Psoas muscle (tissue), 8 donors: ENCODE results near the gene IL1RAPL1. TPM values are rescaled to one million over a fixed set of nuclear protein-coding genes. Genes with fewer than 3 reads are reported as not detected.

Experiments
- ATAC-seq, 4 donors: fragments of 200-7000 bp; cut with Tn5 transposase; one replicate each; pipeline ENCODE4 v1.9.1; 2020; ENCODE audit warnings: moderate library complexity in 3 of 4, mild to moderate bottlenecking in 2 of 4
- DNase-seq, 2 donors: peaks; one replicate each; pipeline ENCODE4 v3.0.0-alpha.2; 2020
- H3K27ac ChIP-seq: fragments of 200-600 bp; one replicate; pipeline ENCODE4 v1.8.0; 2022
- H3K27me3 ChIP-seq, 3 donors: fragments of 200-600 bp in 1 of 3; one replicate each; pipeline versions ENCODE4 v1.6.1 to v1.8.0; 2013 to 2022; ENCODE audit warnings: low read length in 2 of 3, mild to moderate bottlenecking in 2 of 3, moderate library complexity in 1 of 3; ENCODE audit not compliant: insufficient read depth in 3 of 3
- H3K36me3 ChIP-seq, 2 donors: fragments of 200-600 bp in 1 of 2; one replicate each; pipeline versions ENCODE4 v1.6.1 to v1.8.0; 2013 to 2022; ENCODE audit warnings: low read depth in 1 of 2, mild to moderate bottlenecking in 1 of 2, moderate library complexity in 1 of 2; ENCODE audit not compliant: insufficient read depth in 1 of 2
- H3K4me1 ChIP-seq: fragments of 200-600 bp; one replicate; pipeline ENCODE4 v1.8.0; 2022
- H3K4me3 ChIP-seq: fragments of 200-600 bp; one replicate; pipeline ENCODE4 v1.8.0; 2022; ENCODE audit warnings: mild to moderate bottlenecking
- H3K9me3 ChIP-seq: fragments of 200-600 bp; one replicate; pipeline ENCODE4 v1.8.0; 2022
- CTCF ChIP-seq: fragments of 200-600 bp; IDR thresholded peaks from one replicate; pipeline ENCODE4 v1.8.0; 2022; ENCODE audit warnings: antibody characterized with exemption
- WGBS, 3 donors: extraction: QIAGEN DNeasy Blood & Tissue Kit; methylation state at CpG; one replicate each; pipeline versions ENCODE4 v1.1.6 to v1.1.7; 2013; 5-methylcytosine and 5-hydroxymethylcytosine counted together
- intact Hi-C, 2 donors: fragments of 100-400 bp; cut with DNase I; formaldehyde crosslinking; loops; one replicate each; pipeline versions ENCODE4 v1.11.0 to v1.14.2; 2022
- polyA plus RNA-seq, 3 donors: library from polyadenylated mRNA; stranded (reverse); fragments of 200-250 nt; gene quantifications; one replicate each; pipeline ENCODE4 v1.2.3, GENCODE V29; 2013
- total RNA-seq, 4 donors: library from RNA; stranded (reverse); fragmentation: NEBNext Ultra II Directional in 2 of 4; extraction: Animal tissue kit (Norgen Biotek cat#: 25700) in 2 of 4; gene quantifications; one replicate each; pipeline versions ENCODE4 v1.2.1 to v1.2.4, GENCODE V29; 2021 to 2023
- donor health status: healthy with polysubstance abuse.
- donor health status: DM: no; HTN: no; CAD: no; lungs with moderate emphysema.
- donor health status: Bipolar disorder and iron deficiency.
- donor health status: healthy.
- donor health status: DM: yes; HTN: yes; CAD: no.
- donor health status: DM: no; HTN: no; CAD: no.
- donor health status: DM: no; HTN: no; CAD: no.
- donor health status: DM: yes; HTN: yes; CAD: no.

IL1RAPL1 gene
- total and polyA plus RNA-seq, 7 donors: 0.04 to 0.50 (median 0.19) TPM; not detected in 1

GRCh38 chrX:28922106-28922505 lies 334.9 kb downstream of the IL1RAPL1 start:
- no peaks in the 10 kb centered on the region for H3K36me3 ChIP-seq
- intact Hi-C loops: no loop called here
- DNase-seq: no peak
- H3K4me1 ChIP-seq: no peaks in the 10 kb centered on the region
- no peak for TF ChIP-seq CTCF
- no peak overlapping the region for H3K4me3 ChIP-seq
- H3K27me3 ChIP-seq: no peaks in the 10 kb centered on the region
- 67 to 78% (median 77%) methylated on average over 2 of the region's 2 CpGs for WGBS, 3 donors
- ATAC-seq: no peak
- no peak overlapping the region for H3K27ac ChIP-seq
- no peaks in the 10 kb centered on the region for H3K9me3 ChIP-seq

GRCh38 chrX:28946846-28947245 lies 359.6 kb downstream of the IL1RAPL1 start:
- whole genome bisulfite sequencing, 3 donors: 62 to 84% (median 75%) methylated on average over 3 of the region's 3 CpGs
- no peak for ATAC-seq
- H3K4me1 ChIP-seq: no peaks in the 10 kb centered on the region
- no peak overlapping the region for H3K4me3 ChIP-seq
- no peak for DNase-seq
- intact Hi-C loops: no loop called here
- H3K27ac ChIP-seq: no peak overlapping the region
- H3K27me3 ChIP-seq: no peaks in the 10 kb centered on the region
- no peak for TF ChIP-seq CTCF
- no peaks in the 10 kb centered on the region for H3K9me3 ChIP-seq
- H3K36me3 ChIP-seq: no peaks in the 10 kb centered on the region

GRCh38 chrX:28960063-28960462 lies 372.8 kb downstream of the IL1RAPL1 start:
- H3K27ac ChIP-seq: no peak overlapping the region
- WGBS, 3 donors: 60 to 84% (median 77%) methylated on average over 4 of the region's 4 CpGs
- ATAC-seq: no peak
- DNase-seq: no peak
- no peak for TF ChIP-seq CTCF
- H3K9me3 ChIP-seq: no peaks in the 10 kb centered on the region
- intact Hi-C loops: no loop called here
- no peaks in the 10 kb centered on the region for H3K27me3 ChIP-seq
- H3K36me3 ChIP-seq: no peaks in the 10 kb centered on the region
- no peak overlapping the region for H3K4me3 ChIP-seq
- no peaks in the 10 kb centered on the region for H3K4me1 ChIP-seq

- H3K4me3 ChIP-seq: no peak overlapping the region
- no peak for ATAC-seq
Observed at GRCh38 chrX:28966331-28966730, 379.1 kb downstream of the IL1RAPL1 start.

More at GRCh38 chrX:28966331-28966730, 379.1 kb downstream of the IL1RAPL1 start:
- H3K27ac ChIP-seq: no peak overlapping the region
- intact Hi-C loops: no loop called here
- no peaks in the 10 kb centered on the region for H3K27me3 ChIP-seq
- H3K36me3 ChIP-seq: no peaks in the 10 kb centered on the region
- WGBS, 3 donors: 37 to 41% (median 40%) methylated on average over 3 of the region's 3 CpGs
- no peak for TF ChIP-seq CTCF
- no peaks in the 10 kb centered on the region for H3K4me1 ChIP-seq
- no peak for DNase-seq
- H3K9me3 ChIP-seq: no peaks in the 10 kb centered on the region
